Panc1 (cell line): ENCODE results near the gene MYOG. TPM values are rescaled to one million over a fixed set of nuclear protein-coding genes. Genes with fewer than 3 reads are reported as not detected.

Experiments used
- ATAC-seq: fragments of 200-7000 bp; cut with Tn5 transposase; 2 replicates; pipeline ENCODE4 v1.9.1; 2020; ENCODE audit warnings: mild to moderate bottlenecking, moderate library complexity
- BruUV-seq: library from RNA; stranded (reverse); fragments of 400-500 nt; replicated peaks from 2 replicates; lab custom pipeline; 2021; lab: Mats Ljungman, UMichigan
- CTCF ChIA-PET: fragments of 300-600 bp; sonication (Branson Sonifier 250); formaldehyde crosslinking; loops from one replicate; lab custom pipeline; 2022; ENCODE audit warnings: antibody characterized with exemption; lab: Charles Lee
- POLR2A ChIA-PET: fragments of 300-600 bp; sonication (Branson Sonifier 250); formaldehyde crosslinking; loops from one replicate; lab custom pipeline; 2022; ENCODE audit warnings: antibody characterized with exemption; lab: Charles Lee
- DNase-seq: peaks from one replicate; pipeline ENCODE4 v3.0.0-alpha.2; 2010; ENCODE audit warnings: low read depth, low spot score
- H3K27ac ChIP-seq: 2 replicates; pipeline ENCODE4 v1.5.1; 2011; ENCODE audit warnings: mild to moderate bottlenecking, low read length, inconsistent platforms
- H3K27me3 ChIP-seq: fragments of 200-500 bp; sonication (Bioruptor generic); 2 replicates; pipeline ENCODE4 v1.6.0; 2014; ENCODE audit warnings: low read length, inconsistent platforms; ENCODE audit not compliant: control insufficient read depth, insufficient read depth
- H3K36me3 ChIP-seq: fragments of 200-500 bp; sonication (Bioruptor generic); 2 replicates; pipeline ENCODE4 v1.5.1; 2014; ENCODE audit warnings: inconsistent platforms, mild to moderate bottlenecking, low read length, moderate library complexity; ENCODE audit not compliant: control insufficient read depth, insufficient read depth
- H3K4me1 ChIP-seq: 2 replicates; pipeline ENCODE4 v1.5.1; 2011; ENCODE audit warnings: inconsistent platforms, mild to moderate bottlenecking, low read length, moderate library complexity; ENCODE audit not compliant: control insufficient read depth, insufficient read depth
- H3K4me3 ChIP-seq, 2 experiments: 2 replicates each; pipeline ENCODE4 v1.5.1; 2011 to 2012; ENCODE audit warnings: low read depth in 2 of 2, low read length in 2 of 2, mild to moderate bottlenecking in 2 of 2, inconsistent platforms in 1 of 2, moderate library complexity in 1 of 2
- H3K9me3 ChIP-seq: fragments of 200-500 bp; sonication (Bioruptor generic); 2 replicates; pipeline ENCODE4 v1.5.1; 2014; ENCODE audit warnings: low read depth, mild to moderate bottlenecking, inconsistent platforms, low read length, moderate library complexity; ENCODE audit not compliant: control insufficient read depth, insufficient read depth
- CTCF ChIP-seq: fragments of 450-650 bp; IDR thresholded peaks from 2 replicates; pipeline ENCODE4 v1.5.1; 2017; ENCODE audit warnings: mild to moderate bottlenecking
- POLR2AphosphoS5 ChIP-seq: IDR thresholded peaks from 2 replicates; pipeline ENCODE4 v1.6.1; 2012; ENCODE audit warnings: mild to moderate bottlenecking, low read depth, low read length, moderate library complexity
- REST ChIP-seq, 2 experiments: IDR thresholded peaks; 2 replicates each; pipeline ENCODE4 v1.6.1; 2011 to 2012; ENCODE audit warnings: low read depth in 2 of 2, control low read depth in 1 of 2, low read length in 1 of 2, mild to moderate bottlenecking in 1 of 2, moderate library complexity in 1 of 2; ENCODE audit not compliant: insufficient read depth in 1 of 2
- SIN3A ChIP-seq: IDR thresholded peaks from 2 replicates; pipeline ENCODE4 v1.6.1; 2012; ENCODE audit warnings: low read depth, mild to moderate bottlenecking, low read length, moderate library complexity, borderline replicate concordance; ENCODE audit not compliant: insufficient read depth
- TCF7L2 ChIP-seq: IDR thresholded peaks from 2 replicates; pipeline ENCODE4 v1.6.1; 2011; ENCODE audit warnings: mild to moderate bottlenecking, low read depth, low read length, inconsistent platforms
- in situ Hi-C: cut with HindIII; loops from 2 replicates; pipeline ENCODE4 v1.10.0; 2016; ENCODE audit warnings: low sequenced_read_pairs, low pct_unique_long_range_greater_than_20kb
- intact Hi-C: fragments of 100-400 bp; cut with micrococcal nuclease; formaldehyde crosslinking; loops from one replicate; pipeline ENCODE4 v1.10.0; 2022; ENCODE audit not compliant: unreplicated experiment
- total RNA-seq: library from RNA; stranded (reverse); gene quantifications from one replicate; pipeline ENCODE4 v1.2.1, GENCODE V29; 2021; ENCODE audit not compliant: unreplicated experiment

The MYOG gene
- total RNA-seq, 1 experiment from 2014 or later, result not detected

GRCh38 chr1:203059485-203059884 lies 26.3 kb downstream of the MYOG start:
- ATAC-seq, result no peak
- in situ Hi-C loops, result no loop called here
- Histone ChIP-seq H3K4me1 (no peaks in the 10 kb centered on the region), H3K27me3 (no peaks in the 10 kb centered on the region), H3K36me3 (no peaks in the 10 kb centered on the region), H3K4me3 (no peak overlapping the region), H3K9me3 (no peaks in the 10 kb centered on the region), H3K27ac (no peak overlapping the region)
- ChIA-PET POLR2A (no interaction called here), CTCF (interaction anchor here (0.5 to 1.7 kb wide), 2 partner anchors 58 to 205 kb away, joined by 3 to 5 read pairs; no protein-coding TSS in a partner anchor)
- no TSS peak for BruUV-seq
- TF ChIP-seq REST (IDR thresholded peaks at IDR 0.05; ENCODE audit: insufficient read depth in 1 of 2, low read depth in 2 of 2, low read length in 1 of 2) (no peak), TCF7L2 (no peak), POLR2AphosphoS5 (no peak), SIN3A (no peak), CTCF (no peak)
- no peak for DNase-seq
- intact Hi-C loops, result no loop called here

DNA sequence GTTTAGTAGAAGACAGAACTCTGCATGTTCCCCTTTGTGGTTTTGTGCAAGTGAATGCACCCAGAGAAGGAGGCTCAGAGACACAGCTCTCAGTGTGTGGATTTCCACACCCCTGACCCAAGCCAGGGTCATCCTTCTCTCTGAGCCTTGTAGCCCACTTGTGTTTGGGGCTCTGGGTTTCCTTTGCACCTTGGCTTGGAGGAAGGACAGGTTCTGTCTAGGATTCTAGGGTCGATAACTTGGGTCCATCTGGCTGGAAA lies 27.2 kb downstream of the MYOG start:
- ChIA-PET CTCF (interaction anchor here (1.7 kb wide), 1 partner anchor 59 kb away, joined by 5 read pairs; no protein-coding TSS in a partner anchor), POLR2A (no interaction called here)
- no peaks in the 10 kb centered on the region for H3K36me3 ChIP-seq
- in situ Hi-C loops, result no loop called here
- no TSS peak for BruUV-seq
- ATAC-seq, result no peak
- no peaks in the 10 kb centered on the region for H3K9me3 ChIP-seq
- intact Hi-C loops, result no loop called here
- no peak overlapping the region for H3K27ac ChIP-seq
- no peak for DNase-seq
- TF ChIP-seq SIN3A (no peak), TCF7L2 (no peak), CTCF (no peak), REST (IDR thresholded peaks at IDR 0.05; ENCODE audit: insufficient read depth in 1 of 2, low read depth in 2 of 2, low read length in 1 of 2) (no peak), POLR2AphosphoS5 (no peak)
- no peaks in the 10 kb centered on the region for H3K4me1 ChIP-seq
- no peaks in the 10 kb centered on the region for H3K27me3 ChIP-seq
- H3K4me3 ChIP-seq, result no peak overlapping the region
